ENCODE results near the gene GALNTL6.

GALNTL6 gene

DNA sequence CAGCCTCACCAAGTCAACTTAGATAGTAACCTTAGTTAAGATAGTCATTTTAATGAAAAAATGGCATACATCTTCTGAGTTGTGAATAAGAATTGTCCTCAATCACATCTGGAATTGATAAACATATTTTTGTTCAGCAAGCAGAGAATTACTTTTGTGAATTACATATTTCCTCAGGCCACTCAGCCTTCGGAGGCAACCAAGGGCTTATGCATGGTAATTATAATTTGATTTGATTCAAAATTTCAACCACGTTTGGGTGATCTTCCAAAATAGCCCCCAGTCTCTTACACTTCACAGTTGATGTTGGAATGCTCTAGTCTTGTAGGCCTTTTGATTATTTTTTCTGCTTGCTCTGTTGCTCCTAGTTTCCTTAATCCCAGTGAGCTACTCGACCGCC lies 63.4 kb downstream of the GALNTL6 start:
- no peak for DNase-seq (ENCODE audit: low read depth in 1 of 2, low spot score in 1 of 2)

DNA sequence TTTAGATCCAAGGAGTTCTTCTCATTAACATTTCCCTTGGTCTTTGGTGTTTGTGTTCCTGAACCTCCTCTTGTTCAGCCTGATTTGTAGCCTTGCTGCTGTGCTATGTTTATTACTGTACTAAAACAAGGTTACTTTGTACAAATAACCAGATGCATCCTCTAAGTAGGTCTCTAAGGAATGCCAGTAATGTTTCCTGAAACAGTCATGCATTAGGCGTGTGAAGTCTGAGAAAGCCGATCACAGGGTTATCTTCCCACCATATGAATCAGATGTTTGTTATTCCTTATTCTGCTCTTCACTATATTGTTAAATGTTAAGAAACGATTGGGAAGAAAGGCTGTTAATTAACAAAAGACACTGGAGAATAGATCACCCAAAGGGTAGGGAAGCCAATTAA lies 66.9 kb downstream of the GALNTL6 start:
- no peak for DNase-seq (ENCODE audit: low read depth in 1 of 2, low spot score in 1 of 2)

DNA sequence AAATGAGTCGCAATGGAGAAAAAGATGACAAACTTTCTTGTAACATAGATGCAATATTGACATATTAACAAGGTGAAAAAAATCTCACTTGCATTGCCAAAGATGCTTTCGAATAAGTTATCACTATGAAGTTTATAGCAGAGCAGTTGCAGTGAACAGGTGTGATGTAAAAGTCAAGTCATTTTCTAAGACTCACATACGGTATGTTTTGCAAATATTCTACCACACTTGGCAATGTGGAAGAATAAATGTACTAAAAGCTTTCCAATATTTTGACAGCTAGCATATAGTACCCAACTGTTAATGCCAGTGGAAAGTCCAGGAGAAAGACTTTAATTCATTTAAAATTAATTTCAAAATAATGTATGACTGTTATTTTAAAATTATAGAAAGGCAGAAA lies 76.5 kb downstream of the GALNTL6 start:
- no peak for DNase-seq (ENCODE audit: low read depth in 1 of 2, low spot score in 1 of 2)

DNA sequence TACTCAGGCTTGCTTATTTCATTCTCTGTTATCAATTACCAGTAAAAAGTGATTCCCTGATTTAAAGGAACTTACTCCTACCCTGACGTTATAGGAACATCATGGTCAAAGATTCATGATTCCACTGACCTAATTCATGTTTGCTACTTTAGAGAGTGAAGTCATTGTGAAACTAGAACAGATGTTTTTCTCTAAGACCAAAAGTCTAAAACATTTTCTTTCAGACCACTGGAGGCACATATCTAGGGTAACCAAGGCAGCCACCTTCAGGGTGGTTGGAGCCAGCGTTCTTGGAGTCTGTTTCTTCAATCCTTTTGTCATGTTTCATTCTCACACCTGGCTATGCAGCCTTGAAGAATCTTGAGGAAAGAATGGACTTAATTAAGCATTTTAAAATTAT lies 77.8 kb downstream of the GALNTL6 start:
- no peak for DNase-seq (ENCODE audit: low read depth in 1 of 2, low spot score in 1 of 2)

DNA sequence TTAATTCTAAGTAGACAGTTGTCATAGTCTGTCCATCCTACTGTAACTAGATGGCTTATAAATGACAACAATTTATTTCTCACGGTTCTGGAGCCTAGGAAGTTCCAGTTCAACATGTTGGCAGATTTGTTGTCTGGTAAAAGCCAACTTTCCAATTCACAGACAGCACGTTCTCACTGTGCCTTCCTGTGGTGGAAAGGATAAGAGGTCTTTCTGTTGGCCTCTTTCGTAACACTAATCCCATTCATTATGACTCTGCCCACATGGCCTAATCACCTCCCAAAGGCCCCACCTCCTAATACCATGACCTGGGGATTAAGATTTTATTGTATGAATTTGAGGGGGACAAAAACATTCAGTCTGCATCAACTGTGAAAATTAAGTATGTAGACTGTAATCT lies 83.2 kb downstream of the GALNTL6 start:
- DNase-seq (ENCODE audit: low read depth in 1 of 2, low spot score in 1 of 2): no peak

DNA sequence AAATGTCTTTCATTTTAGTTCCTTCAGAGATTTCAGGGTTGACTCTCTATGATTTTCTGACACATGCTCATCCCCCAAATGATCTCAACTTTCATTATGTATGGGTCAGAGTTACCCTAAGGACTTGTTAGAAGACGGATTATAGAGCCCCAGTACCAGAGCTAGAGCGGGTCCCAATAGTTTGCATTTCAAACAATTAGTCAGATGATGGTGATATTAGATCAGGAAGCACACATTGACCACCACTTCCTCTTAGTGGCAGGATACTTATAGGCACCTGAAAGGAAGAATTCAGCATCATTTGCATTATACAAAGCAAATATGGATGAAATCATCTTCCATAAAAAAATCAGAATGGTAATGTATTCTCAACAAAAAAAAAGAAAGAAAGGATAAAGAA lies 106.1 kb downstream of the GALNTL6 start:
- DNase-seq (ENCODE audit: low read depth in 1 of 2, low spot score in 1 of 2): no peak

DNA sequence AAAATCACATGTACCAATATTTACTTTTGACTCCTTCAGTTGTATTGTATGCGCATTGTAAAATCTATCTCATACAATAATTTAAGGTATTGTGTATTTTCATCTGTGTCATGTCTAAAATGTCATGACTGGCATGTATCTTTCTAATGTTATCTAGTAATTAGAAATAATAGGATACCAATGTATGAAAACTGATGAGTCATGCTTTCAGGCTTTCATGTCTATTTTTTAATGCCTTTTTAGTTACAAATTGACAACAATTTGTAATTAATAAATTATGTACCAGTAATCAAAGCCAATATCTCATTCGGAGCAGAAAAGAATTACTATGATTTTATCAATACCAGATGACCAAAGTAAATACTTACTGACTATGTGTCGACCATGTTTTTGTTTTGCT lies 107.7 kb downstream of the GALNTL6 start:
- DNase-seq (ENCODE audit: low read depth in 1 of 2, low spot score in 1 of 2): no peak

DNA sequence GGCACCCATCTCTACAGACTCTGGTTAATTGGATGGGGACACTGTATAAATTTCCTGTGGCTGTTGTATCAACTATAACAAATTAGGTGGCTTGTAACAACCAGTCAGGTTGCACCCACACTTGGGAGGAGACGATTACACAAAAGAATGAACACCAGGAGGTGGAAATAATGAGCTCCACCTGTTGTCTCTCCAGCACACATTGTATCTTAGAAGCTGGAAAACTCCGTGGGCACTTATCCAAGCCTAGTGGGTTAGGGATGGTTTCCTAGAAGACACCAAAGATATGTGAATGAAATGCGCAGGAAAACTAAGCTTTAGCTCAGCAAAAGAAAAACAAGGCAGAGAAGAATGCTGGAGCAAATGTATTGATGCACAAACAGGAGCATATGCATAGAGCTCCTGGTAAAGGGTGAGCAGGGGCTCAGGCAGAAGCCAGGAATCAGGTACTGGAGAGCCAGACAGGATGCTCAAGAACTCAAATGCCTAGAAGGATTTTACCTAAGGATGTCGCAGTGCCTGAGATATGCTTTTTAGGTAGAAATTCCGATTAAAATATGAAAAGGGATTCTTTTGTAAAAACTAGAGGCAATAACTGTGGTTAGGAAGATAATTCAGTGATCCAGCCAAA lies 111.7 kb downstream of the GALNTL6 start:
- DNase-seq (ENCODE audit: low read depth in 1 of 2, low spot score in 1 of 2): no peak

DNA sequence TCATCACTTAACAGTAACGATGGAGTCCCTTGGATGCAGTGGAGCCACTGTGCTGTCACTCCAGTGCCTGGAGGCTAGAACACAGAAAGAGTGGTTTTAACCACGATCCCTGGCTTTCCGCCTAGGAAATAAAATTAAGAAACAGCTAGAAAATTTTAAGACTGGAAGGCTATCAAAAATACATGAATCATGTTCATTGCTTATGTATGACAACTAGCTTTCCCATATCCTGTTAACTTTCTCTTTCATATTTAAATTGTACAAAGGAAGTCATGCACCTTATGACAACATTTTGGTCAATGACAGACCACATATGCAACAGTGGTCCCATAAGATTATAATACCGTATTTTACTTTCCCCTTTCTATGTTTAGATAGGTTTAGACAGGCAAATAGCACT lies 115.1 kb downstream of the GALNTL6 start:
- DNase-seq (ENCODE audit: low read depth in 1 of 2, low spot score in 1 of 2): no peak

DNA sequence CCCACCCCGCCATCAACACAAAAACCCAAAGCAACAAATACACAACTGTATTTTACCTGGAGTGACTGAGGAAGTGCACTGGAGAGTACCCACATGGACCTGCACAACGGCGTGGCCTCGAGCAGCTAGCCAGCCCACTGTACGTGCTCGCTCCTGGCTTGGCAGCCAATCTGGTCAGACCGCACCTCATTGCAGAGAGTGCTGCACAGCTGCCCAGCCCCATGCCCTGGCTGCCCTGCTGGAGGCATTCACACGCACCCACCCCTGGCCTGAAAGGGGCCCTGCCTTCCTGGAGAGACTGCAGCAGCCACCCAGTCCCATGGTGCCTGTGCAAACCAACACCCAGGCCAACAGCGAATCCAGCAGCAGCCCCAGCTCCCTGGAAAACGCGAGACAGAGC lies 116.3 kb downstream of the GALNTL6 start:
- DNase-seq (ENCODE audit: low read depth in 1 of 2, low spot score in 1 of 2): no peak

DNA sequence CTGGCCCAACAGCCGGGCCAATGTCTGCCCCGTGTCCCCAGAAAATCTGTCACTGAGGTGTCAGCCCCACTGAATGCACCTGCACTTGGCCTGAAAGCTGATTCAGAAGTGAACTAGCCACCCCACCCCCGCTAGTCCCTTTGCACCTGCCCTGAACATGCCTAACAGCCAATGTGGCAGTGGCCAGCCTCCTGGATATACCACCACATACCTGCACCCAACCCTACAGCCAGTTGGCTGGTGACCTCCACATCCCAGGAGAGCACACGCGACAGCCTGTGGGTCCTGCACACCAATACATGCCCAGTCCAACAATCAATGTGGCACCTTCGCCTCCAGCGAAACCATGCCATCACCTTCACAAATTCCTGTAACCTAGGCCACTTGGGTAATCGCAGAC lies 116.7 kb downstream of the GALNTL6 start:
- DNase-seq (ENCODE audit: low read depth in 1 of 2, low spot score in 1 of 2): no peak

DNA sequence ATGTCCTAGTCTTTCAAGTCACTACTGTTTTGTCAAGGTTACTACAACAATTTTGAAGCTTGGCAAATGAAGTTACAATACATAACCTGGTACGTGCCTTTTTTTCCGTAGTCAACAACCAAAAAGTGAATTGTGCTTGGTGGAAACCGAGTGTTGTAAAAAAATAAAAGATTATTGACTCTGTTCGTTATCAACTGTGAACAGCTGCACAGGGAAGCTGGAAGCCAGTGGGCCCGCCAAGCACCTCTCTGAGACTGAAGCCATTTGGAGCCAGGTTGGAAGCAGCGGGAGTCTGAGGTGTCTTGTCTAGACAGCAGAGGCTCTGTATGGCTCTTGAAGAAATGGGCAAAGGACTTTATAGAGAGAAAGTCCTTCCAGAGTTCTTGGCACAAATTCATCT lies 119.0 kb downstream of the GALNTL6 start:
- no peak for DNase-seq (ENCODE audit: low read depth in 1 of 2, low spot score in 1 of 2)

DNA sequence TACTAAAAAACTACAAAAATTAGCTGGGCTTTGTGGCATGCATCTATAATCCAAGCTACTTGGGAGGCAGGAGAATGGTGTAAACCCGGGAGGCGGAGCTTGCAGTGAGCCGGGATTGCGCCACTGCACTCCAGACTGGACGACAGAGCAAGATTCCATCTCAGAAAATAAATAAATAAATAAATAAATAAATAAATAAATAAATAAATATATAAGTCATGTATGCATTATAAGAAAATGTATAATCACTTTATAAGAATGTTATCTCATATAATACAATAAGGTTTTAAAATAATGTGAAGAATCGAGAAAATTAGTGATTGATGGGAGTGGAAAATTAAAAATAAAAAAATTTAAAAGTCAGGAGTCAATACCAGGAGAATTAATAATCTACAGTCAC lies 127.5 kb downstream of the GALNTL6 start:
- DNase-seq (ENCODE audit: low read depth in 1 of 2, low spot score in 1 of 2): no peak

DNA sequence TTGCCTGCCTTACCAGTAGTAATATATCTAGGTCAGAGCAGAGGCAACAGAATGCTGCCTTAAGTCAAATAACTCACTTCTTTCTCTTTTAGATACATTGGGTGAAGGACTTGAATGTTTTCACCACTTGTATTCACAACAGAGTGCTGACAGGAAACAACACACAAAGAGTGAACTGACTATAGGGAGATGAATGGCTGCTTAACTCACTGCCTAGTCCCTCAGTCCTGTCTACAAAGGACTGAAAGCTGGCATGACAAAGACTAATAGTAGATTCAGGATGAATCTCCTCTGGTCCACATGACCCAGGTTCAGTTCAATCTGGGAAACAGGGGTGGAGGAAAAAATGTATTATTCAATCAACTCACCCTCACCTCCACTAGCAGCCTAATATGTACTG lies 134.2 kb downstream of the GALNTL6 start:
- no peak for DNase-seq (ENCODE audit: low read depth in 1 of 2, low spot score in 1 of 2)

DNA sequence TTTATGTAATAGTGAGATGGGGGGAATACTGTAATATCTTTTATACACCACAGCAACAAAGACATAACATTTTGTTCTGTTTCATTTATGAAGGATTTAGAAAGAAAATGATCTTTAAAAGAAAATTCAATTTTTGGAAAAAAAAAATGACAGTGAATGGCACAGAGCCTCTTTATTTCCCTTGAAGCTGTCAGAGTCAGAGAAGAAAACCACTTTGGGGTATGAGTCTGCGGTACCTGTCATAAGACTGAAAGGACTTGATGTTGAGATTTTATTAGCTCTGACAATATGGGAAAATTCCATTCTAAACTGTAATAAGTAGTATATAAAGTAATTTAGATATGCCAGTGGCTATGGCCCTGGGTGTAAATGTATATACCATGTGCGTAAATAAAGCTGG lies 134.8 kb downstream of the GALNTL6 start:
- no peak for DNase-seq (ENCODE audit: low read depth in 1 of 2, low spot score in 1 of 2)

DNA sequence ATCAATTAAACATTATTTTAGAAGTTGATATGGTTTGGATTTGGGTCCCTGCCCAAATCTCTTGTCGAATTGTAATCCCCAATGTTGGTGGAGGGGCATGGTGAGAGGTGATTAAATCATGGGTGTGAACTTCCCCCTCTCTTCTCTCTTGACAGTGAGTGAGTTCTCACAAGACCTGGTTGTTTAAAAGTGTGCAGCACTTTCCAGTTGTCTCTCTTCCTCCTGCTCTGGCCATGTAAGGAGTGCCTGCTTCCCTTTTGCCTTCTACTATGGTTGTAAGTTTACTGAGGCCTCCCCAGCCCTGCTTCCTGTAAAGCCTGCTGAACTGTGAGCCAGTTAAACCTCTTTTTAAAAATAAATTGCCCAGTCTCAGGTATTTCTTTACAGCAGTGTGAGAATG lies 141.4 kb downstream of the GALNTL6 start:
- no peak for DNase-seq (ENCODE audit: low read depth in 1 of 2, low spot score in 1 of 2)

DNA sequence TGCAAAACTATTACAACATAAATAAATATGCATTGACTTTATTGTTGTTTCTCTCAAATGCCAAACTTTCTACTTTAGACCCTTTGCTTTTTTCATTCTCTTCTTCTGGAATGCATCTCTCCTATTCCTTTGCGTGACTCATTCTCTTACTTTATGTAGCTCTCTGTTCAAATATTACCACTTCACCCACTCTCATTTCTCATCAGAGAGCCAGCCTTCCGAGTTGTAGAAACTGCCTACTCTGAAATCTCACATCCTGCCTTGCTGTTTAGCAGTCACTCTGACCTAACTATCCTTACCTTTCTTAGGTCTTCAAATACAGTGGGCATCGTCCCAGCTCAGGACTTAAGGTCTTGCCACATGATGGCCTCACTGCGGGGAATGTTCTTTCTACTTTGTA lies 143.5 kb downstream of the GALNTL6 start:
- no peak for DNase-seq (ENCODE audit: low read depth in 1 of 2, low spot score in 1 of 2)

DNA sequence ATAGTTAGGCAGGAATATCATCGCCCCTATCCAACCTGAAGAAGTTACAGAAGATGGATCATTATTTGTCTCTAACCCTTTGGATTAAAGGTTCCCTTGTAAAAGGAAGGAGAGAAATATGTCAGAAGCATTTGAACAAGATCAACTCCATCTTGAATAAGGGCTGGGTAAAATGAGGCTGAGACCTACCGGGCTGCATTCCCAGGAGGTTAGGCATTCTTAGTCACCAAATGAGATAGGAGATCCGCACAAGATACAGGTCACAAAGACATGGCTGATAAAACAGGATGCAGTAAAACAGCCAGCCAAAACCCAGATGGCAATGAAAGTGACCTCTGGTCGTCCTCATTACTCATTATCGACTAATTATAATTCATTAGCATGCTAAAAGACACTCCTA lies 148.9 kb downstream of the GALNTL6 start:
- DNase-seq (ENCODE audit: low read depth in 1 of 2, low spot score in 1 of 2): no peak

DNA sequence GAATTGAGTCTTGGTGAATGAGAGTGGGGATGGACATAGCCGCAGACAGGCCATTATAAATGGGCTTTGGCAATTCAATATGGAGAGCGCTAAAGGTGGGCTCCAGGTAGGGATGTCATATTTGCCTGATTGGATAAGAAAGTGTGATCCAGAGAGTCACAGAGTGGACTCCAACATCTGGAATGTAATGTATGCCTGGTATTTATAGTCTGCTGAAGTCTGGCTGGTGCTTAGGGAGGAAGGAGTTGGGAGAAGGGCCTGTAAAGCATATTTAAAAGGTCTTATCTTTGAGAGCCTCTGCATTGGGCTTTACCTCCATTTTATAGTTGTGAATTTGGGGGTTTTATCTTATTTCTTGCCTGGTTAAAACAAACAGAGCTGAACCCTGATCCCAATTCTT lies 153.2 kb downstream of the GALNTL6 start:
- DNase-seq (ENCODE audit: low read depth in 1 of 2, low spot score in 1 of 2): no peak

DNA sequence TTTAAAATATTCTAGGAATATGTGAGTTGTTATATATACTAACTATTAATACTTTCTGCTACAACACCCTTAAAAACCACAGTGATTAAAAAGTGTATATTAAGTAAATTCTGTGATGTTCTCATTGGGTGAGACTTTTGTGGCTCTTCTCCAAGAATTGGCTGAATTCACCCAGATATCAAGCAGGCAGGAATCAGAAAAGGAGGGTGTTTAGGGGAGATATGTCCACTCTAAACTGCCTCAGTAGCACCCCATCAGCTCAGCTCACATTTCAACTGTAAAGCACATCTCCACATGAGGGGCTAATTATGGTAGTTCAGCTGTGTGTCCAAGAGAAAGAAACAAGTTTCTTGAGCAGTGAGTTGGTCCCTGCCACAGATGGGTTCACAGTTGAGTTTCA lies 165.0 kb downstream of the GALNTL6 start:
- DNase-seq (ENCODE audit: low read depth in 1 of 2, low spot score in 1 of 2): no peak

DNA sequence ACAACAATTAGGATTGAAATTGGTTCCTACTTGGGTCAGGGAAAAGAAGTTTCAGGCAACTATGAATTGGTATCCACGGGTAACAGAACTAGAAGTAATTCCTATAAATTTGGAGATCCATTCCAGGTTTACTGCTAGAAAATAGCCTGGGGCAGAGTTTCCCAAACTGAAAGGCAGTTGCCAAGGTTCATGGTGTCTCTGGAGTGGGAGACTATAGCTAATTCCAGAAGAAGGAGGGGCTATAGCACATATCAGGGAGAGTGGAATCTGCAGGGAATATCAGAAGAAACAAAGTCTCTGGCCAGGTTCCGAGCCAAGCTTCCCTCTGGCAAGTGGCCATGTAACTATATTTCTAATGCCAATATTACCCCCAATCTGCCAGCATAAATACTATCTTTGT lies 166.3 kb downstream of the GALNTL6 start:
- no peak for DNase-seq (ENCODE audit: low read depth in 1 of 2, low spot score in 1 of 2)

DNA sequence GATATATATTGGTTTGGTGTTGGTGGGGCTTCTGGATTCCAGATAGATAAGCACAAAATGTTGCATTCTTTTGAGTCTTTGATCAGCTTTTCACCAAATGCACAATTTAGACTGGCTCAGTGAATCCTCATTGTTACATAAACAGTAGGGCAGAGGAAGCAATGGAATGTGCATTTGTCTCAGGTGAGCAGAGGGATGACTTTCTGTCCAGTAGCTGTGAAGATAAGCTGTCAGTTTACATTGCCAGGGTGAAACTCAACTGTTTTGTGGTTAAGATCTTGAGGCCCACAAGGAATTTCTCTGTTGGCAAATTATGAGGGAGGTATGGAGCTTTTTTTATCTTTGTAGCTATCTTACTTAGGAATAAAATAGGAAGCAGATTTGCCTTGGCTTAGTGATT lies 168.0 kb downstream of the GALNTL6 start:
- no peak for DNase-seq (ENCODE audit: low read depth in 1 of 2, low spot score in 1 of 2)

DNA sequence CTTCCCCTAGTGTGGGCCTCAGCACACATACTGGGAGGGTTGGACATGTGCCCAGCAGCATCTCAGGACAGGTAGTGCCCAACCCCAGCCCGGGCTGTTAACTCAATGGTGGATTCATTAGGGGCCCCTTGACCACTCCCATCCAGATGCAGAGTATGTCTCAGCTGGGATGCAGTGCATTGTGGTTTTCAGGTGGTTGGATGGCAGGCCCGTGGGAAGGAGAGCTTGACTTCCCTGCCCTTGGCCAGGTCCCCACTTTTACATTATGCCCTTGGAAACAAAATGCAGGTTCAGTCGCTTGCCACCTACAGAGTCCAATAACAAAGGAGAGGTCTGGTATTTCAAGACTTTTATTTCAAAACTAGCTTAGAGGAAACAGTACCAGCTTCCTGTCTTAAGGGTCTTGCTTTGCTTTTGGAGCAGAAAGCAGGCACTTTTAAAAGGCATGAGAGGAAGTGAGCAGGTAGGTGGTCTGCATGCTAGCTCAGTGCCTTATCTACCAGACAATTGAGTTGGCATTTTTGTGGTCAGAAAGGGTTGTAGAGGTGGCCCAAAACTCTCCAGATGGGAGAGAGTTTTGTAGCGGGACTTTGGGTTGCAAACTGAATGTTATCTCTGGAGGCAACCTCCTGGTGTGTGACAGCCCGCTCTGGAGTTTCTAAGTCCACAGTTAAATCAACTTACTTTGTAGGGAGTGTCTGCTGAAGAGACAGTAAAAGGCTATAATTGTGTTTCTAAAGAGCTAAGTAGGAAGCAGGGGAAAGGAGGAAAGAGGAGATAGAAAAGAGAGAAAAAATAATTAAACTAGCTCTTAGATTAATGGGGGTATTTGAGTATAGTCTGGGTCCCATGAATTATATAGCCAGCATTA lies 171.0 kb downstream of the GALNTL6 start:
- no peak for DNase-seq (ENCODE audit: low read depth in 1 of 2, low spot score in 1 of 2)
